T-helper 22 cell (primary cell): Measurements from ENCODE around the gene CLEC16A.

Experiments used
- DNase-seq: peaks from one replicate; pipeline ENCODE4 v3.0.0-alpha.2; 2020; ENCODE audit warnings: low read depth

The CLEC16A gene

DNA sequence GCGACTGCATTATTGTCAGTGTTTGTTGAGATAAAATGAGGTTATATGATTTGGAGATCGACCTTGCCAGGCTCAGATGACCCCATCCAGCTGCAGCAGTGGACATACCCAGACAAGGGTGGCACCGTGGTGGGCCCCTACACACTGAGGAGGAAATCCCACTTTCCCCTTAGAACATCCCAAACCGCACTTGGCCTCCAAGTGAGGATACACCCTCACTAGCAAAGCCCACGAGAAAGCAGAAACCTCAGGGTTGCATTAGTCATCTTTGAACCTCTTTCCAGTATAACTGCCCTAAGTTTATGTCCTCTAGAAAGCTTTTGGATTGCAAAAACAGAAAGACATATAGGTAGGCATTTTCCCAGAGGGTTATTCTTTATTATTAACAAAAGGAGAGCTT is 101.5 kb downstream of the CLEC16A start:
- DNase-seq = no peak

DNA sequence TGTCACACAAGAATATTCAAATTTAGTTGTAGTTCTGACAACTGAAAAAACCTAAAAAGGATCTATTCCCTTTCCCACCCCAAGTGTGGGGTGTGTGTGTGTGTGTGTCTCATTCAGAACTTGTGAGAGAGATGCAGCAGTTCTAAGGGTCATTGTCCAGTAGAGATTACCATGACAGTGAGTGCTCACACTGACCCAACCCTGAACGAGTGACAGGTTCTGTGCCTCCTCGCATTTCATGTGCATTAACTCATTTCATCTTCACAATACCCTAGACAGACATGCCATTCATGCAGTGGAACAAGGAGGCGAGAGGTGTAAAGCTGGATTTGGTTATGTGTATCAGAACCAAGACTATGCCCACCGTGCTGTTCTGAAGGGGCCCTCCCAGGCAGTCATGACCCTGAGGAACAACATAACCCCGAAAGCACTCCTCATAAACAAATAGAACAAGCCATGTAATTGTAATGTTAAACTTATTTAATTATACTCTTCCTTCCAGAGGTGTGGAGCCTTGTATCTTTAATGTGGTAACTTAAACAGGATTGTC is 102.1 kb downstream of the CLEC16A start:
- no peak for DNase-seq

DNA sequence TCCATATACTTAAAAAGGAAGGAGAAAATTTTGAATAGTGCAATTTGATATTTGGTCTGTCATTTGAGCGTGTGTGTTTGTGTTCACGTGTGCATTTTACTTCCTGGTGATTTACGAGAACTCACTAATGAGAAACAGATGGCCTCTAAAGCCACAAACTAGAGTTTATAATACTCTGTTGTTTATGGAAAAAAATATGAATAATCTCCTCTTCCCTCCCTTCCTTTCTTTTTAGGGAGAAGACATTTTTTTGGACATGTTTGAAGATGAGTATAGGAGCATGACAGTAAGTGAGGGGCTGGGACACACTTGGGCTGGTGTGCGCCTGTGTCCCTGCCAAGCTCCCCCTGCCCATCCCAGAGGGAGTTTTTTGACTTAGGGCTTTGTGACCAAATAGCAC is 102.7 kb downstream of the CLEC16A start:
- no peak for DNase-seq

DNA sequence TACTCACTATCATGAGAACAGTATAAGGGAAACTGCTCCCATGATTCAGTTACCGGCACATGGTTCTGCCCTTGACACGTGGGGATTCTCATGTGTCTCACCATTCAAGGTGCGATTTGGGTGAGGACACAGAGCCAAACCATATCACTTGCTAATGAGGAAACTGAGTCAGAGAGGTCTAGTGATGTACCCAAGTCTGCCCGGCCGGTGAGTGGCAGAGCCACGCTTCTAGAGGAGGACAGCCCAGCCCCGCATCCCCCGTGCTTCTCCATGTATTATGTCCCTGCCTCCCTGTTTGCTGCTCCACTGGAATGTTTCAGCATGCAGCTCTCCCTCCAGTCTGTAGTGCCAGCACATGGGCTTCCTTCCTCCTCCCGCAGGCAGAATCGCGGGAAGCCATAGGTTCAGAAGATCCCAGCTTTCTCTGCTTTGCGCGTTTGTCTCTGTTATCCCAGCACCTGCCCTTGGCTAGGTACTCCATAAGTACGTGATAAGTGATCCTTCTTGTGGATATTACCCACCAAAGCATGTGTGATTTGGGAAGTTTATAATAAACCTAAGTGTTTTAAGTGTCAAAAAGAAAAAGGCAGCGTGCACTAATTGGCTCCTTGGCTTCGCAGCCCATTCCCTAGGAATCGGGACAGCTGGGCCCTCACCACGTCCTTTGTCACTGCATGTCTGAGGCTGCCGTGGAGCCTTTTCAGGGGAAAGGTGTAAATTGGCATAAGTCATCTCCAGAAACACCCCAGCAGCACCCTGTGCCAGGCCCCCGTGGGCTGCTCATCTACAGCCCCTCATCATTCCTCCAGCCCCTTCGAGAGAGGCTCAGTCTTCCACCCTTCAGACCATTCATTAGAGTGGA is 103.8 kb downstream of the CLEC16A start:
- DNase-seq = no peak

GRCh38 chr16:11049396-11050059 is 105.2 kb downstream of the CLEC16A start:
- no peak for DNase-seq

DNA sequence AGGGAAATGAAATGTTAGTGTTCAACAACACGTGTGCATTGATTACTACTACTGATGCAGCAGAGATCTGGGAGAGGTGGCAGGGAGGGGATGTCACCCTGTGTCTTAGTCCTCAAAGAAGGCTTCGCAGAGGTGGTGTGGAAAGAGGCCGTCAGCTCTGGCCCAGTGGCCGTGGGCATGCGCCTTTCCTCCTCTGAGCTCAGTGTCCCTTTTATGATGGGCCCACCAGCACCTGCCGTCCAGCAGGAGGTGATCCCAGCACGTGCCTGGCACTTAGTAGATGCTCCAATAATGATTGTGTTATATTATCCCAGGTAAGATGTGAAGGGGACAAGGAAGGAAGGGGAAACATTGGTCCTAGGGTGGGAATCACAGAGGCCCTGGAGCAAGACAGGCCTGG is 106.2 kb downstream of the CLEC16A start:
- no peak for DNase-seq

GRCh38 chr16:11050944-11051343 is 106.6 kb downstream of the CLEC16A start:
- DNase-seq = no peak

- DNase-seq = no peak
These were observed 107.1 kb downstream of the CLEC16A start for GRCh38 chr16:11051430-11051829.

- DNase-seq = no peak
These were observed 107.8 kb downstream of the CLEC16A start for GRCh38 chr16:11051879-11052808.

- no peak for DNase-seq
These were observed 109.6 kb downstream of the CLEC16A start for GRCh38 chr16:11053916-11054460.

- no peak for DNase-seq
These were observed 112.0 kb downstream of the CLEC16A start for GRCh38 chr16:11056090-11056992.

- DNase-seq = no peak
These were observed 112.8 kb downstream of the CLEC16A start for GRCh38 chr16:11056993-11057649.

DNA sequence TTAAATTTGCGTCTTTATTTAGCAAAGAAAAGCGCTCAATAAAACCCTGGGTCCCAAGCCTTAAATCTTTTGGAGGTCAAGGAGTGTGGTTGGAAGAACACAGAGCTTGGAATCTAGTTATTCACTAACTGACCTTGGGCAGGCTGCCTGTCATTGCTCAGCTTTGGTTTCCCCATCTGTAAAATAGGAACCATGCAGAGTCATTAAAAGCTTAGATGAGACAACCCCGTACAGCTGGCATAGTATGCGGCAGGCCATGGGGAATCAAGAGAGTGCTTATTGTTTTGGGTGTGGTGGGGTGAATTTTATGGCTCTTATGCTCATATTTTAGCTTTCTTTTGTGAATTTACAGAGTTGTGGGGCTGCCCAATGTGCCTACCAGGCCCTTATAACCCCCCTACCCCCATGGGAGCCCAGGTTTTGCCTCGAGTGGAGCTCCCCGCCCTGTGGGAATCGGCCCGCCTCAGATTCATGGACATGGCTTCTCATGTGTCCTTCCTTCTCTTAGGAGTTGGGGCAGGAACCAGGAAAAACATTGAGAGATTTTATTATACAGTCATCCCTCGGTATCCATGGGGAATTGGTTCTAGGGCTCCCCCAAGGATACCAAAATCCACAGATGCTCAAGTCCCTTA is 113.5 kb downstream of the CLEC16A start:
- DNase-seq = no peak

- no peak for DNase-seq
These were observed 114.5 kb downstream of the CLEC16A start for GRCh38 chr16:11058832-11059231.

DNA sequence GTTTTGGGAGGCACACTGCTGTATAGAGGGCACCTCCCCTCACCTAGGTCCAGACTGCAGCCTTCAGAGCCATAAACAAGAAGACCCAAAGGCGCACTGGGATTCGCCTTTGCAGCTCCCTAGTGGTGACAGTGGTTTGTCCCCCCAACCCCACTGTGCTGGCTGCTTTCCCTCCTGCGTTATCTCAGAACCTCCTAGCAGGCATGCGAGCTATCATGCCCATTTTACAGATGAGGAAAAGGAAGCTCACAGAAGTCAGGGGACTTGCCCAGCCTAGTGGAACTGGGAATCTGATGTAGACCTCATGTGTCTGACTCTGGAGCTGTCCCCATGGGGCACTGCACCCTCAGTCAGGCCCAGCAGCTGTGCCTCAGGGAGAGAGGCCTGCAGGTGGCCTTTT is 115.2 kb downstream of the CLEC16A start:
- DNase-seq = no peak

DNA sequence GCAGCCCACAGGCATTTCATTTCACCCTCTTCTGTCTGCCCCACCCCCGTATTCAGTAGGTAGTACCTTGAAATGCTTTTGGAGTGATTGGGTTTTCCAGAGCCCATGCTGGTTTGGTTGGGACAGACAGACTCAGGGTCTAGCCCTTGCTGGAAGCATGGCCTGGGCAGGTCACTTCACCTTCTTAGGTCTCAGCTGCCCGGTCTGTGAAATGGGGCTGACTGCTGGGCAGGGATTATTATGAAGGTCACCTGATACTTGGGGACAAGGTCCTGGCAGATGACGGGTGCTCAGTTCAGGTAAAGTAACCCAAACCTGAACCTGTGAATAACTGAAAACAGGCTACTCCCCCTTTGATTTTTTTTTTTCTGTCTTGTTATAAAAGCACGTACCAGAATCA is 116.0 kb downstream of the CLEC16A start:
- no peak for DNase-seq

DNA sequence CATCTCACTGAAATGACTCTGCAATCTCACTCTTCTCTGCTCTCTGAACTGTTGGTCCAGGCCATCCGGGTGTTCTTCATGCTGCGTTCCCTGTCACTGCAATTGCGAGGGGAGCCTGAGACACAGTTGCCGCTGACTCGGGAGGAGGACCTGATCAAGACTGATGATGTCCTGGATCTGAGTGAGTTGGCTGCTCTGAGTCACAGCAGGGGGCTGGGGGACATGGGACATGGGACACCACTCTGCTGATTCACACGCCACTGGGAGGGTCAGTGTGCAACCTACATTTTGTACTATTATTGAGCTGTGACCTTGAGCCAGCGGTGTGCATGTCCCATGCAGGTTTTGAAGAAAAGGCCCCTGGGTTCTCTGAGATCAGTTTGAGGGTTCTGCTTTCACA is 116.5 kb downstream of the CLEC16A start:
- no peak for DNase-seq

DNA sequence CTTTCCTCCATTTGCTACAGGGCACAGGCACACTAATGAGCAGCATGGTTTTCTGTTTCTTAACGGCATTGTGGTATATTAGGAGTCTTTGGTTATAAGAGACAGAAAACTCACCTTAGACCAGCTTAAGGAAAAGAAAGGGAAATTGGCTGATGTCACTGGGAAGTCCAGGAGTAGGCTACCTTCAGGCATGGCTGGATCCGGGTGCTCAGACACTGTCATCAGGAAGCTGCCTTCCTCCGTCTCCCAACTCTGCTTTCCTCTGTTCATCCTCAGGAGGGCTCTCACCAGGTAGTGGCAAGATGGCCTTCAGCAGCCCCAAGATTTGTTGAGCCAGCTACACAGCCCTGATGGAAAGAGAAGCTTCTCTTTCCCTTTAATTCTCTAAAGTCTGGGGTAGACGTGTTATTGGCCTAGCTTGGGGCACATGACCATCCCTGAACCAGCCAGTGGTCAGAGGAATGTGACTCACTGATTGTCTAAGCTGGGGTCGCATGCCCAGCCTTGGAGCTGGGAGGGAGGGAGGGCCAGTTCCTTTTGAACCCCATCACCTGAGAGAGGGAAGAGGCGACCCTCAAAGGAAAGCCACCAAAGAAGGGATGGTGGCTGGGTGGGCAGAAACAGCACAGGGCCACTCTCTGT is 117.4 kb downstream of the CLEC16A start:
- DNase-seq = no peak
